DMS114 treated with DMSO at 0.1 percent for 48 hours (cell line): ENCODE data around the gene ABCB11.
A peak's percentile ranks its signal among the peaks of the same experiment; 100 is the strongest.
"Not testable (repeated sequence)": the region's sequence is repeated elsewhere in the genome, so short reads cannot be mapped to it uniquely, and the experiment has no call there.

Experiments used
- DNase-seq: peaks from one replicate; lab custom pipeline; 2025; ENCODE audit not compliant: unreplicated experiment; lab: John Stamatoyannopoulos, UW

ABCB11 gene

DNA sequence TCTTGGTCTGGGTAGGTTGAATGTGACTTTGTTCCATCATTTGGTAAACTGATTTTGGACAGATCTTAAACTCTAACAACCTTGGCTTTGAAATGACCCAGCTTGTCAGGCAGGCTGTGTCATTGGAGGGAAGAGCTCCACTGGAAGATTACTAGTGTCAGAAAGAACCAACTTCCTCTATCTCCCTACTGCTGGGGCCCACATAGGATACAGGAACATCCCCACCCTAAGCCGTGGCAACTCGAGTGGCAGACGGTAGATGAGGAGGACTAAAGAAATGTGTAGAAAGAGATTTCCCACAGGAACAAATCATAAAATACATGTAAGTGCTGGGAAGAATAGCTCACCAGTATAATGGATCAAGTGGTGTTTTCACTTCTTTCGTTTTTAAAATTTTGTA is 134.3 kb downstream of the ABCB11 start:
- DNase-seq: no peak

DNA sequence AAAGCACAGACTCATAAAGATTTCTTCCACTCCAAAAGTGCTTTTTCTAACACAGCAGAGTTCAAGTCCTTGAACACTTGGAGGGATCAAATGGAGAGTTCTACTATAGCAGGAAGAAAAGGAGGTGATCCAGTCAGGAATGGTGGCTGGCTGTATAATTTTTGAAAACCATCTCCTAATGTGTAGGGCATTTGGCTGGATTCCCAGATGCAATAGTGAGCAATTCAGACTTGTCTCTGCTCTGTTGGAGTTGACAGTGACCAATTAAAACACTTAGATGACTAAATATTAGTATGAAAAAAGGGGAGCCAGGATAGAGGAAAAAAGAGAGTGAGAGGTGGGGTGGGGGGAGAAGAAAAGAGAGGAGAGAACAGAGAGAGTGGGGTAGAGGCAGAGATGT is 135.4 kb downstream of the ABCB11 start:
- DNase-seq: no peak

DNA sequence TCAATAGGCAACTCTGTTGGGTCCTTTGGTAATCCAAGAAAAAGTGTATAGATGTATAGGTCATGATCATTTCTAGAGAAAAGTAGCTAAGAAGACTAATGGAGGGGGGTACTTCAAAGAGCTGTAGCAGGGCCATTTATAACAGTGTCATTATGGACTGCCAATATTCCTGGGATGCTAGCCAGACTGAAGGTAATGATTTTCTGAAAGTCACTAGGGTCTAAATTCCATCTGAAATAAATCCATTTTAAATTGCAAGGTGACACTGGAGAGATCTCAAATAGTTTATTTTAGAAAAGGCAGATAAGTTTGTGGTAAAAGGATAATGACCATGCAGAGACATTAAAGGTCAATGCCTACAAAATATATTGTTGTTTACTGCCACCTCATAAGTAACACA is 136.4 kb downstream of the ABCB11 start:
- DNase-seq: no peak

GRCh38 chr2:168894101-168894500 is 137.0 kb downstream of the ABCB11 start:
- DNase-seq: no peak

DNA sequence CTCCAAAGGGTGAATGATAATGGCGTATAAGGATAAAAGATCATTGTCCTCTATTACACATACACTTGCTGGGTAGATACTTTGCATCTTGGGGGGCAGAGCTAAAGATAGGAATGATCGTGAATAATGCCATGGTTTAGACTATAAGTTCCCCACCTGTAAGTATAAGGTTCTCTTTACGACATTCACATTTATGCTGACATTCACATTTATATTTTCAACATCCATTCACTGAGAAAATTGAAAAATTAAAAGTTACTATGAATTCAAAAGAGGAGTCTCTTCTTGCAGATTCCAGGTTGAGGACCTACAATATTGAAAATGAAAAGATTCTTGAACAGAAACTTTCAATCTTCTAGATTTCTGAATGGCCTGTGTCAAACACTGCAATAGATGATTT is 138.8 kb downstream of the ABCB11 start:
- DNase-seq: no peak

DNA sequence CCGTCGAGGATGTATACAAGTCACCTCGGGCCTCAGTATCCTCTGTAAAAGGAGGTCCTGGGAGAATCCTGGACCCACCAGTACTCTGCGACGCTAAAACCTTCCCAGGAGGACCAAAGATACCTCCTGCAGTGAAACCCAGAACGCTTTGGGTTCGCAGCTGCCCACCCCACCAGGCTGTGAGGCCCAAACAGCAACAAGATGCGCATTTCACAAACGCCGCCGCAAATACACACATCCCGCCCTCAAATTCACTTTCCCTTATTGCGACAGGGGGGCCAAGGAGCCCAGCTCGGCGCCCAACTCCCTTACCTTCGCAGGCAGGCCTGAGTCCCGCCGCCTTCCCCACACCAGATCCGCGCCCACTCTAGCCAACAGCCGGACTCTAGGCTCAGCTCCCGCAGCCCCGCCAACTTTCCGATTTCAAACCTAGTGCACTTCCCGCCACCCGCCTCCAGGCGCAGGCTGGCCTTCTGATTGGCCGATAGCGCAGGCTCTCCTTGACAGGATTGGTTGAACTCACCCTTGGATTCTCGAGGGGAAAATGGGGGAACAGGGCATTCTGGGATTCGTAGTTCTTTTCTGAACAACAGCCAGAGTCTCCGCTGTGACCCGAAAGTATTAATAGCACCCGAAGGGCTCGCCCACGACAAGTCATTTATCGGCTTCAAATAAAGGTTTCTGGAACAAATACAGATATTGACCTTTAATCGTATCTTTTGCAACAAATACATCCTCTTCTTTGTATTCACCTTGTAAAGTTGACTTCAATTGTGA is 140.9 kb downstream of the ABCB11 start, which contains the start of gene SPC25:
Gene SPC25, minus strand, starts transcription at position 425 of the 777 bp plus-strand sequence. CDS start 911 bp downstream, outside the sequence.
- DNase-seq: peak; percentile 86

DNA sequence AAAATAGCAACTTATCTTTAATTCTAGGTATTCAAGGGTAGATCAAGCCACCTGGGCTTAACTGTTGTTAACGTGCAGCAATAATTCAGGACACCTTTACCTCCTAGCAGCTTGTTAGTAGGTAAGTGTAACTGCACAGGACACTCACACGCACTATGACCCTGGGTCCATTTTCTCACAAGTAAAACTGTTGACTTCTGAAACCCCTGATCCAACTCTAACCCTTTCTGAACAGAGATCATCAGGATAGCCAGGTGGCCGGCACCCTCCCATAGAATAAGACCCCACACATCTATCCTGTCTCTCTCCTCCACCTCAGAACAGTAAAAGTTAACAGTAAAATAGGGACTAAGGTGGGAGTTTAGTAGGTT is 141.5 kb downstream of the ABCB11 start:
- DNase-seq: no peak

DNA sequence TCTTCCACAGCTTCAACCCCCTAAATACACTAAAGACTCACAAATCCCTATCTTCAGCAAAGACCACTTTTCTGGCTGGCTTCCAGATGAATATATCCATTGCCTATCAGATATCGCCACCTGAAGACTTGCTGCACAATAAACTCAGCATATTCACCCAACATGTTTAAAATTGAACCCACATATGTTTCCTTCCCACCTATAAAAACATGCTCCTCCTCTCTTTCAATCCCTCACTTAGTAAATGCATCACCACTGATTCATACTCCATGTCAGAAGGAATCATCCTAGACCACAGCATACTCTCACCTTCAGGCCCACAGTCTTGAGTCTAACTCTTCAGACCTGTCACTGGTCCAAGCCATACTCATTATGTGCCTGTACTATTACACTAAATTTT is 146.1 kb downstream of the ABCB11 start:
- DNase-seq: no peak

DNA sequence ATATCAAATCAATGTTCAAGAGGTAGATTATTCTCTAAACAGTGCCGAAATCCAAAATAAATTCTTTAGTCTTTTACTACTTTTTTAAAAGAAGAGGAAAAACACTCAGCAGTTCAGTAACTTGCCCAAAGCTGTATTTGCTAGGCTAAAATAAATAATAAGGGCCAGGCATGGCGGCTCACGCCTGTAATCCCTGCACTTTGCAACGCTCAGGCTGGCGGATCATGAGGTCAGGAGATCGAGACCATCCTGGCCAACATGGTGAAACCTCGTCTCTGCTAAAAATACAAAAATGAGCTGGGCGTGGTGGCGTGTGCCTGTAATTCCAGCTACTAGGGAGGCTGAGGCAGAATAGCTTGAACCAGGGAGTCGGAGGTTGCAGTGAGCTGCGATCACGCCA is 149.0 kb downstream of the ABCB11 start:
- not testable (repeated sequence) for DNase-seq

- DNase-seq: no peak
These were observed 156.6 kb downstream of the ABCB11 start for GRCh38 chr2:168874368-168875054.

DNA sequence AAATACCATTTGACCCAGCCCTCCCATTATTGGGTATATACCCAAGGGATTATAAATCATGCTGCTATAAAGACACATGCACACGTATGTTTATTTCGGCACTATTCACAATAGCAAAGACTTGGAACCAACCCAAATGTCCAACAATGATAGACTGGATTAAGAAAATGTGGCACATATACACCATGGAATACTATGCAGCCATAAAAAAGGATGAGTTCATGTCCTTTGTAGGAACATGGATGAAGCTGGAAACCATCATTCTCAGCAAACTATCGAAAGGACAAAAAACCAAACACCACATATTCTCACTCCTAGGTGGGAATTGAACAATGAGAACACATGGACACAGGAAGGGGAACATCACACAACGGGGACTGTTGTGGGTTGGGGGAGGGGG is 160.3 kb downstream of the ABCB11 start:
- not testable (repeated sequence) for DNase-seq
